T47D (cell line): ENCODE measurements around the gene FSTL4.

Experiments
- DNase-seq, 2 experiments: peaks; one replicate each; pipeline versions ENCODE4 v3.0.0 to v3.0.0-alpha.2; 2011 to 2012; ENCODE audit warnings: low read depth in 1 of 2, low spot score in 1 of 2
- JUND ChIP-seq: IDR thresholded peaks from 2 replicates; pipeline ENCODE4 v1.6.1; 2012; ENCODE audit warnings: low read depth
- in situ Hi-C: cut with HindIII; loops from 2 replicates; pipeline ENCODE4 v1.10.0; 2016; ENCODE audit warnings: low sequenced_read_pairs, low pct_unique_long_range_greater_than_20kb

FSTL4 gene

DNA sequence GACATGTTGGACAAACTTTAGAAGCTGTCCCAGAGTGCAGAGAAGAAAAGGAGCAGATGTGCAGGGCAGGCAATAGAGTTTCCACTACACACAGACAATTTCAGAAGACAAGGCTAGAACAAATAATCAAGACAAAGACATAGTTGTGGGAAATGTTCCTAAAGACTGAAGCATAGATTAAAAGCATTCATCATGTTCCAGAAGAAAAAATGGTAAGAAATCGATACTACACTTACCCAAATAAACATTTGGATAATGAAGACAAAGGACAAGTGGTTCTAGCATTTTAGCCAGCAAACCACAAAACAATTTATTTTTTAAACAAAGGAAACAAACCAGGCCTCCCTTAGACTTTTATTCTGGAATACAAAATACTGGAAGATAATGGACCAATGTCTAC is 97.9 kb downstream of the FSTL4 start:
- no peak for DNase-seq
- no peak for TF ChIP-seq JUND
- in situ Hi-C loops: no loop called here

DNA sequence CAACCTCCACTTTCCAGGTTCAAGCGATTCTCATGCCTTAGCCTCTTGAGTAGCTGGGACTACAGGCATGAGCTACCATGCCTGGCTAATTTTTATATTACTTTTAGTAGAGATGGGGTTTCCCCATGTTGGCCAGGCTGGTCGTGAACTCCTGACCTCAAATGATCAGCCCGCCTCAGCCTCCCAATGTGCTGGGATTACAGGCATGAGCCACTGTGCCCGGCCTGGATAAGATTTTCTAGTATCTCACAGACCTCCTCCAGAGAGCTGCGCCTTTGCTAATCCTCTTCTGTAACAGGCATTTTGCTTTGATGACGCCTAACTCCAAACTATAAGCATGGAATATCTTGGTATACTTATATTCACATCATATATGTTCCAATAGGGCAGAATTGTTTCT is 99.4 kb downstream of the FSTL4 start:
- TF ChIP-seq JUND: no peak
- in situ Hi-C loops: no loop called here
- no peak for DNase-seq

DNA sequence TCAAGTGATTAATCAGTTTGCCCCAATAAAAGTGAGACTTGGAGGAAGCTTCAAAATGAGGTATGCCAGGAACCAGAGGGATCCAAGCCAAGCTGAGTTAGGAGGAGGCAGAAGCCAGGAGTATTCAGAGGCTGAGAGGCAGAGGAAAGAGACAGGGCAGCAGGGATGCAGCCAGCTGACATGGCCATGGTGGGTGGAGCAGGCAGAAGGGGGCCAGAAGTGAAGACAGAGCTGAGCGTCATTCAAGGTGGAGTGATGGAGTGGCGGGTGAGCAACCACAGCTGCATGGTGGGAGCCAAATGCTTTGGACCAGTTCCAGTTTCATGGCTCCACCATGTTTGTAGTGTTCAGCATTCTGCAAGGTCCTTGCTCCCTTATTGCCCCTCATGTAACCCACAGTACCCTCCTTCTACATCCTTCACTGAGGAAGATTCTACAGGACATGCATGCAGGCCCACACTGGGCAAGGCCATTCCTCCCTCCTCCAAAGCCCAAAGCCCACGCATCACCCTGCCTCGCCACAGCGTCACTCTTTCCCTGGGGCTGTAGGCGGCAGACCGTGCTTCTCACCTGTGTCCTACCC is 100.6 kb downstream of the FSTL4 start:
- no peak for TF ChIP-seq JUND
- DNase-seq: no peak
- in situ Hi-C loops: no loop called here

DNA sequence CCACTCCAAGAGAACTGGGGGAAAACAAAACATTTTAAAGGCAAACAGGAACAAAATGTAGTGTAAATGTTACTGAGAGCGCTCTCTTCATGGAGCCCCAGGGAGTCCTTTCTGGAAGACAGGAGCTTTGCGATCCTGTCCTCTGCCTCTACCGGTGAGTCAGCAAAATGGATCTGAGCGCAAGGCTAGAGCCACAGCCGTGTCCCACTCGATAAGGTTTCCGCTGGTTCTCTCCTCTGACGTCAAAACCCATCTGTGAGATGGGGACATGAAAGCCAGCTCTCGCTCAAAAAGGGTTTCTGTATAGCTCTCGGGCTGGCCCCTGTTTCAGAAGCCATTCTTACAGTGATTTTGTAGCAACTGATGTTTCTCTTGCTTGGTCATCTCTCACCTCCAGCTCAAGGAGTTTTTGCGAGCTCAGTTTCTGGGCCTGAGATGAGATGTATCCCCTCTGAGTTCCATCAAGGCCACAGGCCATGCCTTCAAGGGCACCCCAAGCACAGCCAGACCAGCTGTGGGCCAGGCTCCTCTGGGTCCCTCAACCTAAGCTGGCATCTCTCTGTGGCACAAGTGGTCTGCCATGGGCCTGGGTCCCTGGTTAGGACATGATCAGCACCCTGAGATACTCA is 101.6 kb downstream of the FSTL4 start:
- in situ Hi-C loops: no loop called here
- no peak for TF ChIP-seq JUND
- no peak for DNase-seq

GRCh38 chr5:133509742-133510079 is 102.6 kb downstream of the FSTL4 start:
- TF ChIP-seq JUND: no peak
- DNase-seq: no peak
- in situ Hi-C loops: no loop called here

DNA sequence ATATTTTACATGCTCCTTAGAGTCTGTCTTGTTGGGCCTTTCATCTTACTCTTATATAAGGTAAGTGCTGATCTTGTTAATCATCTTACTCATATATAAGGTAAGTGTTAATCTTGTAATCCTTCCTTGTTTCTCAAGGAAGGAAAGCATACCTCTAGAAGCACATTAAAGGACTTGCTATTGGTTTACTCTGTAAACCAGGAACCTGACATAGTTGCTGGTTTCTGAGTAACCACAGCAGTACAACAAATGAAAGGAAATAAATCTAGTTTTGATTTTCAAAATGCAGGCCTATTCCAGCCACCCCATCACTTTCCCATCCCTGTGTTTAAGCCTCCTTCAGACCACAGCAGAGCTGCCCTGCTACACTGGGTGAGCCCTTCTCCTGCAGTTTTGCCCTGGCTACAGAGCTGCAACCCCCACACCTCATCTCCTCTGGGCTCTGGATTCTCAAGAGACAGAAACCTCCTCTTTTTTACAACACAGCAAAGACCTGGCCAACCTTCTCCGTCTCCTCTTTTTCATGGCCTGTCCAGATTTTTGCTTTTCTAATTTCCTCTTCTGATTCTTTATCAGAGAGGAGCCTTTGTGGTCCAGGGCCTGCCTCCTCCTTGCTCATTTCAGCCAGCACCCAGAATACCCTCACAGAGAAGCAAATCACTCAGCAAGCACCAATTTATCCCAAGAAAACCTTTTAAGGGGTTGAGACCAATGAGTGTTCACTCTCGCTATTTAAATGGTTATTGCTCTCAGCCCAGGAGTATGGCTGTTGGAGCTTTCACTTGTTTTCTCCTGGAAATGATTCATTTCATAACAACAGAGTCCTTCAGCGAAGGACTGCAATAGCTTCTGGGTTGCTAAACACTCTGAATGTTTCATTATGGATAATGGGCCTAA is 103.2 kb downstream of the FSTL4 start:
- no peak for DNase-seq
- in situ Hi-C loops: no loop called here
- no peak for TF ChIP-seq JUND

DNA sequence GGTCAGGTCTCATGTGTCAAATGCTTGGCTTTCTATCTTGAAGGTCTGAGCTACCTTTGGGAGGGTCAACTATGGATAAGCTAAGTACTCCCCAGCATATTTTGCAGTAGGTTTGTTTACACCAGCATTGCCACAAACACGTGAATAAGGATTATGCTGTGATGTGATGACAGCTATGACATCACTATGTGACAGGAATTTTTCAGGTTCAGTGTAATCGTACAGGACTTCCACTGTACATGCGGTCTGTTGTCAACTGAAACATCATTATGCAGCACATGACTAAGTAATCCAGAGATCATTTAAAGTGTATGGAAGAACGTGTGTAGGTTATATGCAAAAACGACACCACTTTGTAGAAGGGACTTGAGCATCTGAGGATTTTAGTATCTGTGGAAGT is 104.0 kb downstream of the FSTL4 start:
- no peak for TF ChIP-seq JUND
- DNase-seq: no peak
- in situ Hi-C loops: no loop called here

- TF ChIP-seq JUND: no peak
- DNase-seq: no peak
- in situ Hi-C loops: no loop called here
Measured at GRCh38 chr5:133506181-133506580, 106.2 kb downstream of the FSTL4 start.

GRCh38 chr5:133503511-133503910 is 108.8 kb downstream of the FSTL4 start:
- DNase-seq: no peak
- in situ Hi-C loops: no loop called here
- no peak for TF ChIP-seq JUND

DNA sequence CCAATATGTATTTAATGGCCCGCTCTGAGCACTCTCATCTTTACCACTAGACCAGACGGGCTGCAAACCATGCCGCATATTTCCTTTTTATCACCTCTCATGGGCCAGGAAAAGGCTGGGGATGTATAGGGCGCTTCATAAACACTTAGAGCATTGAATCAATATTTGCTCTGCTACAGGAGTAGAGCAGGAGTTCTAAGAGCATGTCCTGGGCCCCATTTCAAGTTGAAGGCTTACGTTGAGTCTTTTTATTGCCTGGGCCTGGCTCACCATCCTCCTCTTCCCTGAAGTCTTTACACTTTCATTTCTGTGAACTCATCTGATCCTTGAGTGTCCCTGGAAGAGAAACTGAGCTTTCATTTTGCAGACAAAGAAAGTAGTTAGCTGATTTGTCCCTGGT is 112.4 kb downstream of the FSTL4 start:
- no peak for TF ChIP-seq JUND
- in situ Hi-C loops: no loop called here

GRCh38 chr5:133497608-133498348 is 114.6 kb downstream of the FSTL4 start:
- in situ Hi-C loops: no loop called here
- TF ChIP-seq JUND: no peak

More for the DNA sequence above, 112.4 kb downstream of the FSTL4 start:
- DNase-seq: peak; percentile 25 to 47

DNA sequence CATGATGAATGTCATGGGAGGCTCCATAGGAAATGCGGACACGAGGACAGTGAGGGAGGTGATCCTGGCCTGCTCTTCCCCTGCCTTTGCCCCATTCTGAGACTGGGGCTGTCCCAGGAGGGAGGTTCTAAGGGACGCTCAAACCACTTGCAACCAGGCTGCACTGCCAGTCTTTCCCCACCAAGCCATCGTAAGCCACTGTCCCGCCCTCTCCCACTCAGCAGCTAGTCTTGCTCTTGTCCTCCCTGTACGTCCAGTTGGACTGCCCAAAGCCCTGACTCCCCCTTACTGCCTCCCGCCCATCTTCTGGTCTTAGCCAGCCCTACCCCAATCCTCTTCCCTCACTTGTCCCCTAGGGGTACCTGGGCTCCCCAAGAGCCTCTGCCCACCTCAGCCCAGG is 115.7 kb downstream of the FSTL4 start:
- in situ Hi-C loops: no loop called here
- no peak for TF ChIP-seq JUND
- DNase-seq: no peak

More at GRCh38 chr5:133497608-133498348, 114.6 kb downstream of the FSTL4 start:
- no peak for DNase-seq

DNA sequence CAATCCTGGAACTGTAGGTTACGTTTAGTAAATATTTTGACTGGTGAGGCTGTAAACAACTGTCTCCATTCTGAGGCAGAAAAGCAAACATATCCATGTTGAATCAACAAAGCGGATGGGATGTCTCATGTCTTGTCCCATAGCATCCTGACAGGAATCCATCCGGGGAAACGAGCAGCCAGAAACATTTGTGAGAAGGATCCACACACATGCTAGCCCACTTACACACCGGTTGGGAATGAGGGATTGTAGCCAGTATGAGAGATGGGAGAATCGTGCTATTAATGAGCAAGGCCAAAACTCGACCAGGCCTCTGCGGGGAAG is 117.5 kb downstream of the FSTL4 start:
- no peak for DNase-seq
- in situ Hi-C loops: no loop called here
- TF ChIP-seq JUND: no peak
